ENCODE results near the gene CABYR.

The CABYR gene

DNA sequence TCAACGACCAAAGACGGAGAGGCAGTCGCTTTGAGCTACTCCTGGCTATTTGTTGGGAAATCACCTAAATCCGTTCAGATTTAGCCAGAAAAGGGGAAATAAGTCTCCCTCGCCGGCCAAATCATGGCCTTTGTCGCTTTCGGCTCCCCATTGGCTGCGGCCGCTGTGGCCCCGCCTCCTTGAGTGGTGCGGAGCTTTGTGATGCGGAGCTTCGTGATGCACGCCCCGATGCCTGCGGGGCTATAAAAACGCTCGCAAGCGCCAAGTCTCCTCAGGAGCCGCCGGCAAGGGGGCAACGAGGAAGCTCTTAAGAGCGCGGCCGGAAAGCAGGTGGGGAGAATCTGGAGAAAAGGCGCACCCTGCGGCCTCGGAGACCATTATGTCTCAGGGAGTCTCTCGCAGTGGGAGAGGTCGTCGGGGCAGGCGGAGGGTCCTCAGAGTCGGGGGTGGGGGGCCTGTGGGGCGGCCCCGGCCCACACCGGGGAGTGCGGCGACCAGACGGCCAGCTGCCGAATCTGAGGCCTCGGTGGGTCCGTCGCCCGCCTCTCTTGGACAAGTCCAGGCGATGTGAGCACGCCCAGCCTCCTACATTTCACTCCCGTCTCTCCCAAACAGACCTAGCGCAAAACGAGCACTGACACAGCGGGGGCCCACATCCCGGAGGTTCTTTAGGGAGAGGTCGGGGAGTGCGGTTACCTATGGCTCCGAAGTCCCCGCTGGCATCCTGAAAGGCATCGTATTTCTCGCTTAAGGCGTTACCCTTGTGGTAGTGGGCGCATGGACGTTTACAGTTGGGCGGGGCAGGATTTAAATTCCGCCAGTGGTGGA, at the start of gene CABYR:
CABYR (plus strand) TSS at position 274 of the 828 bp plus-strand sequence. CDS start 4,053 bp downstream, outside the sequence.
- no peak for DNase-seq

DNA sequence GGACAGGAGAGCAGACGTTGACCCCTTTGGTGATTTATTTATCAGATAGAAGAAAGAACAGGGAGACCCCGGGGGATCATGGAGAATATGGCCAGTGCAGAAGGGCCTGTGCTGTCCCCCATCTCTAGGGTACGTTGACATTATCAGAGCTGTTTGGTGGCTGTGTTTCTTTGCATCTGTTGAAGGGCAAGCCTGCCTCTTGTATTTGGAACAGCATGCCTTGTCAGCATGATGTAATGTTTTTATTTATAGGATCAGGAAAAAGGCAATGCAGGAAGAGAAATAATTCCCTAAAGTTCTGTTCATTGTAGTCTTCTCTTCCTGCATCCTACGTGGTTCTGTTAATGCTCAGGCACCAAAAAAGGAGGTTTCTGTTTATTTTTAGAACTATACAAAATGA, 49.8 kb upstream of the CABYR start:
- DNase-seq, result no peak

DNA sequence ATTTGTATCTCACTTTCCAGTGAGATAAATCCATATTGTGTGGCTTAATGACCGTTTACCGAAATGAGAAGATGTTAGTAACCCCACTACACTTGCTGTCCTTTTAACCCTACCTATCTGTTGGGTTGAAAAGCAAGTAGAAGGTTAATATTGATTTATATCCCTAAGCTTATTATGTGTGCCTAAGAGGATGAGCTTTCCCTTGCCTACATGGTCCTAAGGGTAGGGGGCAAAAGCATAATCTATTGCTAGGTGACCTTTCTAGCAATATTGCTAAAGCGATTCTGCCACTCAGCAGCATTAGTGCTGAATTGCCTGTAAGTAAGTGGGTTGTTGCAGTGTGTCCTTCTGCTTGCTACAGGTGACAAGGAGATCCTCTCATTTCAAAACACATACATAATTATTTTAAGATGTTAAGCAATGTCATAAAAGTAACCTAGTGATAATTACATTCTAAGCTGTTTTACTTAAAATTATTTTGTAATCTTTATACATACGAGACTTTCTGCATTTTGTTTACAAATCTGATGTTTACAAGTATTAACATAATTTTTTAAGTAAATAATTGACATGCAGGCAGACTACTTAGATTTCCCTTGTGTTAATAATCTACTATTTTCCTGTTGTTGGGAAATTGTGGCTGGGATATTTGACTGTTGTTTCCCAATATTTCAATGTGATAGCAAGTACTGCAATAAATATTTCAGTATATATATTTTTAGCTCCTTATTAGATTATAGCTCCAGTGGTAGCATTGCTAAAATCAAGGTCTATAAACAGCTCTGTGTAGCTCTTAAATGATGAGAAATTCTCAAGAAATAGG, 49.1 kb upstream of the CABYR start:
- DNase-seq, result no peak

- DNase-seq, result no peak
Observed at GRCh38 chr18:24090876-24091275, 48.0 kb upstream of the CABYR start.

GRCh38 chr18:24094561-24094960, 44.3 kb upstream of the CABYR start:
- peak in 1 of 2 experiments; percentile 7 for DNase-seq

DNA sequence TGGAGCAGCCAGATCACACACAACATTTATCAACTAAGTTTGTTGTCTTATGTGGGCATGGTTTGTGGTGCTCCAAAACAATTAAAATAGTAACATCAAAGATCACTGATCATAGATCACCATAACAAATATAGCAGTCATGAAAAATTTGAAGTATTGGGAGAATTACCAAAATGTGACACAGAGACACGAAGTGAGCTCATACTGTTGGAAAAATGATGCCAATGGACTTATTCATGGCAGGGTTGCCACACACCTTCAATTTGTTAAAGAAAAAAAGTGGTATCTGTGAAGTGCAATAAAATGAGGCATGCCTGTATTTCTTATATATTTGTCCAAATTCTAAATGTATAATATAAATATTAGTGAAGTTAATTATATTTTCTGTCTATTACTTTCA, 42.9 kb upstream of the CABYR start:
- DNase-seq, result no peak

DNA sequence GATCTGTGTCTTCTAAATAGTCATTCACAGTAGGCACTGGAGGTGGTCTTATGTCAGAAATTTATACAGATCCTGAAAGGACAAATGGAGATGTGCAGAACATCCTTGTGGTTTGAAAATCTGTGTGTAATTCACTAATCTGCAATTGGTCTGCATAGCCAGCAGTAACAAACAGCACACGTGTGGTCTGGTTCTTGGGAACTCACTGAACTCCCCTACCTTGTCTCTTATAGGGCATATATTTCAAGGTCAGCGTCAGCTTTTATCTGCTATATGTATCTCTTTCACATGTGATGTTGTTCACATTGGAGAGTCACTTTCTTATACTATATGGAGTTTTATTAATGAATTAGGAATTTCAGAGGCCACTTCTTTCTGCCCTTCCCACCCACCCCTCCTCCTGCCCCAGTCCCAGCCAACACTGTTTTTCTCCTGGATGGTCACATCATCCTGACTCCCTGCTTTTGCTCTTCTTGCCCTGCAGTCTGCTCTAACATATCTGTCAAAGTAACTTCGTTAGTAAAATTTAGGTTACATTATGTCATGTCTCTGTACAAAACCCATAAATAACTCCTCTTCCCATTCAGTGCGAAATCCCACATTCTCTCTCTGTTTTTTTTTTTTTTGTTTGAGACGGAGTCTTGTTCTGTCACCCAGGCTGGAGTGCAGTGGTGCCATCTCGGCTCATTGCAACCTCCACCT, 35.4 kb upstream of the CABYR start:
- DNase-seq, result no peak

DNA sequence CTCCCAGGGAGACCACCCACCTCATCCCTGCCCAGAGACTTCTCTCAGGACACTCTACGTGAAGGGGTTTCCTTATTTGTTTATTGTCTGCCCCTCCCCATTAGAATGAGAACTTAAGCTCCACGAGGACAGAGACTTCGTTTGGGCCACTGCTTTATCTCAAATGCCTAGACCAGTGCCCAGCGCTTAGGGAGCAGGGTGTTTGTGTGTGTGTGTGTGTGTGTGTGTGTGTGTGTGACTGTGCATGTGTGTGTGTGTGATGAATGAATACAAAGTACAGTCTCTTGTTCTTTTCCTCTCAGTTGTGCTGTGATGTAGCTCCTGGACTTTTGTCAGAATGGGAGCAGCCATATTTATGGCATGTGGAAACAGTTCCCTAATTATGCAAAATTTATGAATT, 34.4 kb upstream of the CABYR start:
- no peak for DNase-seq

- no peak for DNase-seq
Observed at GRCh38 chr18:24108641-24109040, 30.2 kb upstream of the CABYR start.

- no peak for DNase-seq
Observed at GRCh38 chr18:24111936-24112335, 26.9 kb upstream of the CABYR start.

DNA sequence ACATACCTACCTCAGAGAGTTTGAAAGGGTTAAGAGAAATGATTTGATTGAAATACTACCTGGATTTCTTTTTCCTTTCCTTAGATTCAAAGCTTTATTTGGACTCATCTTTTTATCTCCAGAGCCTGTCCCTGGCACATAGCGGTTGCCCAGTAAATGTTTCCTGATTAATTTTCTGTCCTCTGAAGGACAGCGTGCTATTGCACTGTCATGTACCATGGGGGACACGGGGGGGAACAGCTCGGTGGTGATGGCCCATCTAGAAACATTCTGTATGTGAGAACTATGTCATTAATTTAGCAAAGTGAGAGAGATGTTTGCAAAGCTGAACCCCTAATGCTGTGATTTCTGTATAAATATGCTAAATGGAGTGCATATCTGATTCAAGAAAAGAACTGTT, 26.4 kb upstream of the CABYR start:
- DNase-seq, result no peak

DNA sequence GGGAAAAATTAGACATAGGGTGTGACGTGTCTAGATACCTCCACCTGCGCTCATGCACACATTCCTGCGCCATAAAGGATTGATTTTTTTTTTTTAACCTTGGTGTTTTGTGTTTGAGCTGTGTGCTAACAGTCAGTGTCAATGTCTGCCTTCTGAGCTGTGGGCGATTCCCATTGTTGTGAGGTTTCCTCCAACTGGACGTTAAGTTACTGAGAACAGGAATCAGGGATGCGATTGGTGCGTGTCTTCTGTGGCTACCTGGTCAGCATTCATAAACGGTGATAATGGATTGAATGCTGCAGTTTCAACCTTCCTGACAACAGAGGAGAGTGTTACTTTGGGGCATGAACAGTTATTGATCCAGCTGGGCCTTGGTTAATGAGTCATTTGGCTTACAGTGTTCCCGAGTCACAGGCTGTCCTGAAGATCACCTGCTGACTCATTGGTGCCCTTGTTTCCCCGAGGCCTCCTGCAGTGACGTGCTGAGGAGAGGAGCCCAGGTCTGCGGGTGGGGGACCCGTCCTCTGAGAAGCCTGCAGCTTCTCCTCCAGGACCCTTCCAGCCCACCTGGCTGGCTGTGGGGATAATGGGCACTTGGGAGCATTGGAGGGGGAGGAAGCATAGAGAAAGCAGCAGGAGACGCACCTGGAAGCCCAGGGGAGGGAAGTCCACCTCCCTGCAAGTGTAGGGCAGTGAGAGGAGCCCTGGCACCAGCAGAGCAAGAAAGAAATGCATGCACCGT, 25.8 kb upstream of the CABYR start:
- DNase-seq, result no peak

GRCh38 chr18:24114924-24115549, 23.8 kb upstream of the CABYR start:
- DNase-seq, result peak in 1 of 2 experiments; percentile 34

DNA sequence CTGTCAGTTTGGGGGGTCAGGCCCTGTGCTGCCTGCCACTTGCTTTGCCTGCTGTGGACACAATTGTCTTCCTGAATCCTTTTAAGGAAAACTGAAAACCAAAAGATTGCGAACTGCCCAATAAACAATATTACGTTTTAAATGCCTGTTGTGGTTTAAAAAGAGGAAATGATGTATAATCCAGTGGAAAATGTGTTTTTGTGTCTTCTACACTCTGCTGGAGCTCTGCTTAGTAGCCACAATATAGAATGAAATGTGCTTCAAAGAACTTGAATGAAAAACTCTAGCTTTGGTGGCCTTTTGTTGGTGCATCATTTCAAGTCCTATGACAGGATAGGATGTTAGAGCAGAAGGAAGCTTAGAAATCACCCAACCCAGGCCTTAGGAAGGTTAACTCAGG, 23.2 kb upstream of the CABYR start:
- DNase-seq, result peak; percentile 47 to 53

DNA sequence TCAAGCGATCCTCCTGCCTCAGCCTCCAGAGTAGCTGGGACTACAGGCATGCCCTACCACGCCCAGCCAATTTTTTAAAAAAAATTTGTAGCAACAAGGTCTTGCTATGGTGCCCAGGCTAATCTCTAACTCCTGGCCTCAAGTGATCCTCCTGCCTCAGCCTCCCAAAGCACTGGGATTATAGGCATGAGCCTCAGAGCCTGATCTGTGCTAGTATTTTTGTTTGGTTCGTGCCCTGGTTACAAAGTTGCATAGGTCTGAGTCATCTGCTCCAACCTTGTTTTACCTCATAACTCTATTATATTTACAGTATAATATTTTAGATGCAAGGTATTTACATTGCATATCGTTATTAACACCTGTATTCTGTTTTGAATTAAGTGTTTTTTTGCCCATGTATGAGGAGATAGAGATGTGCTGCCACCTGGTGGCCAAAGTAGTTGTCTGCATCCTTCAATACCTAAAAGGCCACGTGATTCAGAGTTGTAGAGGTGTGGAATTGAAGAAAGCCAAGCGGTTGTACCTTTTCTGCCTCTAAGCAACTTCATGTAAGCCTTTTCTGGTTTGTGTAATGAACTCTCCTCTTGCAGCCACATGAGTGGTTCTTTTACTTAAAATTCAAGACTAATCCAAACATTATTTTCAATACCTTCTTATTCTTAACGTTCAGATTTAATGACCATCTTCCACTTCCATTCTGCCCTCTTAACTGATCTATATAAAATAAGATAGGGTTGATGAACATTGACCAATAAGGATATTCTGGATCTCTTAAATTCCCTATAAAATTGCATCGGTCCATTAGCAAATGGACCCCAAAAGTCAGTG, 19.9 kb upstream of the CABYR start:
- DNase-seq, result peak; percentile 69 to 85

GRCh38 chr18:24120676-24121075, 18.2 kb upstream of the CABYR start:
- no peak for DNase-seq

GRCh38 chr18:24121625-24122024, 17.2 kb upstream of the CABYR start:
- no peak for DNase-seq

GRCh38 chr18:24126155-24126961, 12.5 kb upstream of the CABYR start:
- no peak for DNase-seq

DNA sequence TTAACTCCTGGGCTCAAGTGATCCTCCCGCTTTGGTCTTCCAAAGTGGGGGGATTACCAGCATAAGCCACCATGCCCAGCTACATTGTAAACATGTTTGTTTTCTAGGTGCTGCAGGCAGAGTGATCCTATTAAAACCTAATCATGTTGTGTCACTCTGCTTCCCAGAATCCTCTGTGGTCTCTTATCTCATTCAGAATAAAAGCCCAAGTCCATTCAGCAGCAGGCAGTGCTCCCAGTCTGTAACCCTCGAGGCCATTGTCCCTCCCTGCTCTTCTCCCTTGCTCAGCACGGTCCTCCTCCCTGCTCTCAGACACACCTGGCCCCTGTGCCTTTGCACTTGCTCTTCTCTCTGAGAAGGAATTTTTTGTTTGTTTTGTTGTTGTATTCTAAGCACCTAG, 11.1 kb upstream of the CABYR start:
- no peak for DNase-seq

DNA sequence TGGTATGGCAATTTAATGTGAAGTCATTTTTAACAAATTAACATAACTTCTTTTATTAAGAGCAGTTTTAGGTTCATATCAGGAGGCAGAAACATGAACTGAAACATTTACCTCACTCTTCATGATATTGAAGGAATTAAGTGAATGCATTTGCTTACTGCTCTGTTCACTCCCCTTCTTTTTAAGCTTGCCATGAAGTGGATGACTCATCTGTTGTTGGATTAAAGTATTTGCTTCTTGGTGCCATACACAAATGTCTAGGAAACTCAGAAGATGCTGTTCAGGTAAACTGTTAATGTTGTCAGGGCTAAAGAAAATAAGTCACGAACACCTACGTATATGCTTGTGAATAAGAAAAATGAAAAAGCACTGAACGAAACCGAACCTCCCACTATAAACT, 10.2 kb upstream of the CABYR start:
- no peak for DNase-seq

Measured in Kasumi-1 (cell line).